Activated naive CD4-positive, alpha-beta T cell (primary cell): ENCODE measurements around the gene ZMYND15.
A peak's percentile ranks its signal among the peaks of the same experiment; 100 is the strongest.

Experiments used
- DNase-seq, 4 experiments: peaks; one replicate each; lab custom pipeline; 2025; lab: John Stamatoyannopoulos, UW

Gene ZMYND15

DNA sequence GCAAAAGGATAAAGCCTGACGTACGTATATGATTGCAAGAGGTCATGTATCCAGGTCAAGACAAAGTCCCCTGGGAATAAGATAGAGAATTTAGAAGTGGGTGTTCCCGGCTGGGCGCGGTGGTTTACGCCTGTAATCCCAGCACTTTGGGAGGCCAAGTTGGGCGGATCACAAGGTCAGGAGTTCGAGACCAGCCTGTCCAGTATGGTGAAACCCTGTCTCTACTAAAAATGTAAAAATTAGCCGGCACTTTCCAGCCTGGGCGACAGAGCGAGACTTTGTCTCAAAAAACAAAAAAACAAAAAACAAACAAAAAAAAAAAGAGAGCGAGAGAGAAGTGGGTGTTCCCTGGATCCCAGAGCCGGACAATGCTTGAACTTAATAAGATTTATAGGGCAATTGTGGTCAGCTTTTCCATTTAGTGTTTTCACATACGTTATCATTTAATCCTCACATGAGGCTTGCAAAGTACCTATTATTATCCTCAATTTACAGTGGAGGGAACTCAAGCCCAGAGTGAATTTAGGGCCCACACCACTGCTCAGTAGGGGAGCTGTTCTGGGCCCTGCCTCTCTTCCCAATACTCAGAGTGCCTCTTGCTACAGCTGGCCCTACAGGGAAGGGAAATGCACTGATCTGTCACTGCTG is 48.6 kb downstream of the ZMYND15 start:
- DNase-seq, result no peak

DNA sequence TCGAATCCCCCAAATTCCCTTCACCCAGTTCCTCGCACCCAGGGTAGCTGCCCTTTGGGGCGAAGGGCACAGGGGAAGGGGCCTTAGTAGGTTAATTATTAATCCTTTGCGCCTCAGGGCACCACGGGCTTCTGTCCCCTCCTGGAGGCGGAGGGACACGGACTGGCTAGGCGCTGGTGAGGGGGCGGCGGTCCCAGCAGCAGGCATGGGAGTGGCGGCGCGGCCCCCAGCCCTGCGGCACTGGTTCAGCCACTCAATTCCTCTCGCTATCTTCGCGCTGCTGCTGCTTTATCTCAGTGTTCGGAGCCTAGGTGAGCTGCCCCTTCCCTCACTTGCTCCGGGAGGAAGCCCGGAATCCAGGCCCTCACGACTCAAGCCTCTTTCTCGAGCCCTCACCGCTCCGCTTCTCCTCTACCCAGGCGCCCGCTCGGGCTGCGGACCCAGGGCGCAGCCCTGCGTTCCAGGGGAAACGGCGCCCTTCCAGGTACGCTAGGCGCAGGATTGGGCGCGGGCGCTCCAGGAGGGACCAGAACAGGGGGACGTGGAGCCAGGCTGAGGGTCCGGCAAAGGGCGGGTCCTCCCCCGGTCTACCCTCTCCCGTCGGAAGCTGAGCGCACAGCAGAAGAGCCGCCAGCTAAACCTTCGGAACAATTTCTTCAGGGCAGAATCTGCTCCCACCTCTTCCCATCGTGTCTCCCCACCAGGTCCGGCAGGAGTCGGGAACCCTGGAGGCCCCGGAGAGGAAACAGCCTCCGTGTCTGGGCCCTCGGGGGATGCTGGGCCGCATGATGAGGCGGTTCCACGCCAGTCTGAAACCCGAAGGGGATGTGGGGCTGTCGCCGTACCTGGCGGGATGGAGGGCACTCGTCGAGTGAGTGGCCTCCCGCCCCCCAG is 49.4 kb downstream of the ZMYND15 start, which contains the start of gene GLTPD2:
Gene GLTPD2 (plus strand): TSS at position 158 of the 894 bp plus-strand sequence. CDS start 48 bp downstream, at position 206.
- no peak for DNase-seq

- peak in 1 of 4 experiments; percentile 39 for DNase-seq
These were observed 50.0 kb downstream of the ZMYND15 start for GRCh38 chr17:4789701-4789950.

DNA sequence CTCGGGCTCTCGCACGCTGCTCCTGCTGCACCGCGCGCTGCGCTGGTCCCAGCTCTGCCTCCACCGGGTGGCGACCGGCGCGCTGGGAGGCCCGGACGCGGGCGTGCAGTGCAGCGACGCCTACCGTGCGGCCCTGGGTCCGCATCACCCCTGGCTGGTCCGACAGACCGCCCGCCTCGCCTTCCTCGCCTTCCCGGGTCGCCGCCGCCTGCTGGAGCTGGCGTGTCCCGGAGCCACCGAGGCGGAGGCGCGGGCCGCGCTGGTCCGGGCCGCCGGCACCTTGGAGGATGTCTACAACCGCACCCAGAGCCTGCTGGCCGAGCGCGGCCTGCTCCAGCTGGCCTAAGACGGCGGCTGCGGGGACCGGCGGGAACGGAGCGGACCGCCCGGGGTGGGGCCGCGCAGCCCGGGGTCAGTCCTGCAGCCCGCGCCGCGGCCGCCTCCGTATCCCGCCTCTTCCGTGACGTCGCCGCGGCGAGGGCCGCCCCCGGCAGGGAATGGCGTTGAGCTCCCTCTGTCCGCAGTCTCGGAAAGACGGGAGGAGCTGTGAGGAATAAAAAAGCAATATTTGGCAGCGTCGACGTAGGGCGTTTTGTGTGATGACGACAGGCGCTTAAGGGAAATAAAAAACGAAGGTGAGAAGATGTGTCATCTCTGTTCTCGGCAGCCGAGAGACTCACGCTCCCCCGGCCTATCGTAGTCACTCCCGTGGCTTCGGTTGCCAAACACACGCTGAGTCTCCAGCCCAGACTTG is 50.5 kb downstream of the ZMYND15 start:
- DNase-seq, result peak; percentile 28 to 68 (median 50)

GRCh38 chr17:4790705-4791088 is 51.1 kb downstream of the ZMYND15 start:
- DNase-seq, result no peak

DNA sequence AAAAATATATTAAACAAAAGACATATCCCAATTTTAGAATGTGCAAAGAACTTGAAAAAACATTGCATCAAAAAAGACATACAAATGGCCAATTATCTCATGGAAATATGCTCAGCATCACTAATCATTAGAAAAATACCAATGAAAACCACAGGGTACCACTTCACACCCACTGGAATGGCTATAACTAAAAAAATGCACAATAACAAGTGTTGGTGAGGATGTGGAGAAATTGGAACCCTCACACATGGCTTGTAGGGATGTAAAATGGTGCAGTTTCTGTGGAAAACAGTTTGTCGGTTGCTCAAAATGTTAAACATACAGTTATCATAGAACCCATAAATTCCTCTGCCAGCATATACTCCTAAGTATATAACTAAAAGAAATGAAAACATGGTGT is 55.5 kb downstream of the ZMYND15 start:
- no peak for DNase-seq
